Measurements from ENCODE around the gene ABCG4. TPM values are rescaled to one million over a fixed set of nuclear protein-coding genes. Genes with fewer than 3 reads are reported as not detected.

Gene ABCG4
- total and polyA plus RNA-seq, 9 of the 15 experiments (the other 6 are each of a cell fraction or from before 2014, with no cell fraction given), result 0.03 to 0.11 (median 0.07) TPM; not detected in 4

GRCh38 chr11:119121008-119121810 lies 27.6 kb upstream of the ABCG4 start, which contains the start of gene HINFP (continued):
- TF ChIP-seq ARID1B (IDR thresholded peaks at IDR 0.05), result no peak; the same call in 1 of the 2 replicates
- peak; percentile 67 for TF ChIP-seq ATF7 (IDR thresholded peaks at IDR 0.05)
- TF ChIP-seq ZNF511 (CRISPR knock-in tag; IDR thresholded peaks at IDR 0.05), result peak; percentile 81; the same call in 1 of the 2 replicates
- TF ChIP-seq ZNF707 (CRISPR knock-in tag; conservative IDR thresholded peaks at IDR 0.05), result no peak
- TF ChIP-seq SP2 (IDR thresholded peaks at IDR 0.05; ENCODE audit: extremely low read depth, low read depth, low read length, poor library complexity, severe bottlenecking), result peak; percentile 73
- peak; percentile 84 for TF ChIP-seq ELF1 (tag; IDR thresholded peaks at IDR 0.05)
- TF ChIP-seq SMAD3 (CRISPR knock-in tag; conservative IDR thresholded peaks at IDR 0.05), result no peak
- no peak for TF ChIP-seq HDAC6 (IDR thresholded peaks at IDR 0.05; ENCODE audit: low read depth, low read length)
- peak; percentile 74 to 81; a peak in 3 of 4 replicates for TF ChIP-seq MAZ (CRISPR knock-in tag; conservative IDR thresholded peaks at IDR 0.05 in 1 of 2, IDR thresholded peaks at IDR 0.05 in 1 of 2)
- TF ChIP-seq, protein P1, sequence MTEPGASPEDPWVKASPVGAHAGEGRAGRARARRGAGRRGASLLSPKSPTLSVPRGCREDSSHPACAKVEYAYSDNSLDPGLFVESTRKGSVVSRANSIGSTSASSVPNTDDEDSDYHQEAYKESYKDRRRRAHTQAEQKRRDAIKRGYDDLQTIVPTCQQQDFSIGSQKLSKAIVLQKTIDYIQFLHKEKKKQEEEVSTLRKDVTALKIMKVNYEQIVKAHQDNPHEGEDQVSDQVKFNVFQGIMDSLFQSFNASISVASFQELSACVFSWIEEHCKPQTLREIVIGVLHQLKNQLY (CRISPR knock-in tag; conservative IDR thresholded peaks at IDR 0.05), result no peak
- TF ChIP-seq KAT8 (IDR thresholded peaks at IDR 0.05; ENCODE audit: low read depth), result no peak
- no peak for TF ChIP-seq CREB3L1 (IDR thresholded peaks at IDR 0.05; ENCODE audit: borderline replicate concordance, low read depth)
- peak; percentile 86 for TF ChIP-seq SAP30 (IDR thresholded peaks at IDR 0.05; ENCODE audit: borderline replicate concordance, insufficient read depth, low read depth, low read length, poor library complexity, severe bottlenecking)
- no peak for TF ChIP-seq ZBTB34 (CRISPR knock-in tag; IDR thresholded peaks at IDR 0.05)
- no peak for TF ChIP-seq CBFB (CRISPR knock-in tag; IDR thresholded peaks at IDR 0.05)
- TF ChIP-seq BCLAF1 (IDR thresholded peaks at IDR 0.05; ENCODE audit: borderline replicate concordance in 1 of 2, control insufficient read depth in 1 of 2, low read depth in 2 of 2, low read length in 1 of 2), result no peak
- TF ChIP-seq ZNF57 (CRISPR knock-in tag; IDR thresholded peaks at IDR 0.05), result no peak
